ENCODE data around the gene FAM53B. TPM values are rescaled to one million over a fixed set of nuclear protein-coding genes. Genes with fewer than 3 reads are reported as not detected.

The FAM53B gene
- polyA plus RNA-seq, 1 experiment: 3.9 TPM

- POLR2A ChIA-PET: no interaction called here
- H3K27me3 ChIP-seq (ENCODE audit: control insufficient read depth, insufficient read depth, low read length): no peaks in the 10 kb centered on the region
- TF ChIP-seq CTCF (IDR thresholded peaks at IDR 0.05; ENCODE audit: insufficient read depth, low read depth, low read length): no peak
- CTCF ChIA-PET: interaction anchor here (1.4 kb wide), 1 partner anchor 124 kb away, joined by 3 read pairs; no protein-coding TSS in a partner anchor
- no peak overlapping the region for H3K4me3 ChIP-seq (ENCODE audit: low read depth, low read length)
- DNase-seq (ENCODE audit: low read depth): no peak
- no peaks in the 10 kb centered on the region for H3K36me3 ChIP-seq (ENCODE audit: control insufficient read depth, insufficient read depth, low read length)
Observed at GRCh38 chr10:124654686-124655085, 89.5 kb downstream of the FAM53B start.

GRCh38 chr10:124653811-124654651 lies 90.1 kb downstream of the FAM53B start:
- H3K27me3 ChIP-seq (ENCODE audit: control insufficient read depth, insufficient read depth, low read length): no peaks in the 10 kb centered on the region
- POLR2A ChIA-PET: no interaction called here
- TF ChIP-seq CTCF (IDR thresholded peaks at IDR 0.05; ENCODE audit: insufficient read depth, low read depth, low read length): no peak
- H3K4me3 ChIP-seq (ENCODE audit: low read depth, low read length): no peak overlapping the region
- no peak for DNase-seq (ENCODE audit: low read depth)
- no peaks in the 10 kb centered on the region for H3K36me3 ChIP-seq (ENCODE audit: control insufficient read depth, insufficient read depth, low read length)
- CTCF ChIA-PET: interaction anchor here (1.2 to 1.4 kb wide), 2 partner anchors 17 to 123 kb away, joined by 3 to 4 read pairs; no protein-coding TSS in a partner anchor

GRCh38 chr10:124653311-124653710 lies 90.9 kb downstream of the FAM53B start:
- POLR2A ChIA-PET: no interaction called here
- no peak for TF ChIP-seq CTCF (IDR thresholded peaks at IDR 0.05; ENCODE audit: insufficient read depth, low read depth, low read length)
- Histone ChIP-seq H3K27me3 (ENCODE audit: control insufficient read depth, insufficient read depth, low read length) (no peaks in the 10 kb centered on the region), H3K36me3 (ENCODE audit: control insufficient read depth, insufficient read depth, low read length) (no peaks in the 10 kb centered on the region), H3K4me3 (ENCODE audit: low read depth, low read length) (no peak overlapping the region)
- CTCF ChIA-PET: interaction anchor here (1.2 kb wide), 1 partner anchor 18 kb away, joined by 4 read pairs; no protein-coding TSS in a partner anchor
- DNase-seq (ENCODE audit: low read depth): no peak

GRCh38 chr10:124652701-124653100 lies 91.5 kb downstream of the FAM53B start:
- TF ChIP-seq CTCF (IDR thresholded peaks at IDR 0.05; ENCODE audit: insufficient read depth, low read depth, low read length): no peak
- H3K27me3 ChIP-seq (ENCODE audit: control insufficient read depth, insufficient read depth, low read length): no peaks in the 10 kb centered on the region
- ChIA-PET CTCF (interaction anchor here (1.2 kb wide), 1 partner anchor 19 kb away, joined by 4 read pairs; no protein-coding TSS in a partner anchor), POLR2A (no interaction called here)
- H3K36me3 ChIP-seq (ENCODE audit: control insufficient read depth, insufficient read depth, low read length): no peaks in the 10 kb centered on the region
- no peak for DNase-seq (ENCODE audit: low read depth)
- no peak overlapping the region for H3K4me3 ChIP-seq (ENCODE audit: low read depth, low read length)

- ChIA-PET POLR2A (no interaction called here), CTCF (no interaction called here)
- Histone ChIP-seq H3K4me3 (ENCODE audit: low read depth, low read length) (no peak overlapping the region), H3K27me3 (ENCODE audit: control insufficient read depth, insufficient read depth, low read length) (no peaks in the 10 kb centered on the region), H3K36me3 (ENCODE audit: control insufficient read depth, insufficient read depth, low read length) (no peaks in the 10 kb centered on the region)
- no peak for TF ChIP-seq CTCF (IDR thresholded peaks at IDR 0.05; ENCODE audit: insufficient read depth, low read depth, low read length)
- DNase-seq (ENCODE audit: low read depth): no peak
Observed at GRCh38 chr10:124652200-124652599, 92.0 kb downstream of the FAM53B start.

All from BJ (cell line).